NCI-H187 treated with DMSO at 0.1 percent for 48 hours (cell line): ENCODE measurements around the gene P2RX4.
"Not testable (repeated sequence)": the region's sequence is repeated elsewhere in the genome, so short reads cannot be mapped to it uniquely, and the experiment has no call there.

Experiments
- DNase-seq: peaks from one replicate; lab custom pipeline; 2025; lab: John Stamatoyannopoulos, UW

The P2RX4 gene

GRCh38 chr12:121209624-121210572 lies at the start of gene P2RX4:
Gene P2RX4, plus strand, starts transcription at chr12:121210129. Its CDS starts 36 bp downstream, at chr12:121210165.
- DNase-seq: peak; percentile 18

GRCh38 chr12:121162384-121162783 lies 47.5 kb upstream of the P2RX4 start:
- DNase-seq: no peak

DNA sequence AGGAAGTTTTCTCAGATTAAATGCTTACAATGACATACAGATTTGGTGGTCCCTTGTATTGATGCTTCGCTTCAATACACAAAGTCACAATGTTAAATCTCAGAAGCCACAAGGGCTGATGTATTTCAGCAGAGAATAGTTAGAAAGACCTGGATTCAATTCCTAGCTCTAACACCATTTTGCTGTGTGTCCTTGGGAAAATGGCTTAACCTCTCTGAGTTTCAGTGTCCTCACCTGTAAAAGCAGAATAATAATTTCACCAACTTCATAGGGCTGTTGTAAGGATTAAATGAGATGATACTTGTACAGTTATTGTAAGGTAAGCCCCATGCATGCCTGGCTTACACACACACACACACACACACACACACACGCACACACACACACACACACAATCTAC lies 46.9 kb upstream of the P2RX4 start:
- DNase-seq: no peak

GRCh38 chr12:121164839-121165238 lies 45.1 kb upstream of the P2RX4 start:
- not testable (repeated sequence) for DNase-seq

DNA sequence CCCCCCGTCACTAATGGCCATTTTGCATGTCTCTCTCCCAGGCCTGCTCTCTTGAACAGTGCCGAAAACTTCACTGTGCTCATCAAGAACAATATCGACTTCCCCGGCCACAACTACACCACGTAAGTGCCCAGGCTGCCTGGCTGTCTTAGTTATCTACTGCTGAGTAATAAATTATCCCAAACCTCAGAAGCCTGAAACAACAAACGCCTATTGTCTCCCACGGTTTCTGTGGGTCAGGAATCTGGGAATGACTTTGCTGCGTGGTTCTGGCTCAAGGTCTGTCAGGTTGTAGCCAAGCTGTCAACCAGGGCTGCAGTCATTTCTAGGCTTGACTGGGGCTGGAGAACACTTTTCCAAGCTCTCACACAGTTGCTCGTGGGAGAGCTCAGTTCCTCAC lies 44.6 kb upstream of the P2RX4 start:
- no peak for DNase-seq

GRCh38 chr12:121166356-121166755 lies 43.6 kb upstream of the P2RX4 start:
- DNase-seq: no peak

DNA sequence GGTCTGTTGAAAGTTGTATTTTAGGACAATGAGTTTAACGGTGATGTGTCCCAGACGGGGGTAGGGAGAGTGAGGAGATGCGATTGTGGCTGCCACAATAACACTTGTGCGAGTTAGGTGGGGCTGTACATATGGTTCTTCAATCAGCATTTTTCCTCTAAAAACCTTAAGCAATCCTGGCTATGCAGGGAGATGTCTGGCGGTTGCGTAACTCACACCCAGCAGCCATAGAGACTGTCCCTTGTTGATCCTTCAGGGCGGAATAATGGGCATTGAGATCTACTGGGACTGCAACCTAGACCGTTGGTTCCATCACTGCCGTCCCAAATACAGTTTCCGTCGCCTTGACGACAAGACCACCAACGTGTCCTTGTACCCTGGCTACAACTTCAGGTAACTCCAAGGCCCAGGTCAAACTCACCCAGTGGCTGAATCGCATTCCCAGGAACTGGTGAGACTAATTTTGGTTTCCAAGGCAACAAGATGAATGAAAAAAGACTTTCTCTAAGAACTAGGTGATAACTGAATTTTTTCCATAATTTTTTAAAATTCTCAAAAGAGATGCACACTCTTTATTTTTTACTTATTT lies 42.6 kb upstream of the P2RX4 start:
- no peak for DNase-seq

- DNase-seq: no peak
These were observed 42.0 kb upstream of the P2RX4 start for GRCh38 chr12:121167951-121168350.

- DNase-seq: no peak
These were observed 39.8 kb upstream of the P2RX4 start for GRCh38 chr12:121170151-121170550.

DNA sequence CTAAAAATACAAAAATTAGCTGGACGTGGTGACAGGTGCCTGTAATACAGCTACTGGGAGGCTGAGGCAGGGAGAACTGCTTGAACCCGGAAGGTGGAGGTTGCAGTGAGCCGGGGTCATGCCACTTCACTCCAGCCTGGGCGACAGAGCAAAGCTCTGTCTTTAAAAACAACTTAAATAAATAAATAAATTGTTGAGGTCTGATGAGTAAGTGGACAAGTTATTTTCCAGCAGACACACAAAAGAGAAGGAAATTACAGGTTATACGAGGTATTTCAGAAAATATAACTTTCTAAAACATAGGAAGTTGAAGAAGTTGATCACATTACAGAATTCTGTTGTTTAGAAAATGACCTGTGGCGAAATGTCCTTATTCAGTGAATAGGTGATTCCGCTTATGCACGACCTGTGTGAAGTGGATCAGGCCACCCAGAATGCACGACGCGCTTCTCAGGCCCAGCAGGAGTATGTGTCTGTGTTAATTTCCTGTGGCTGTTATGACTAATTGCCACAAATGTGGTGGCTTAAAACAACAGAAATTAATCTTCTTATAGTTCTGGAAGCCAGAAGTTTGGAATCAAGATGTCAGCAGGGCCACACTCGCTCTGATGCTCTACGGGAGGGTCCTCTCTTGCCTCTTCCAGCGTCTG lies 39.2 kb upstream of the P2RX4 start:
- DNase-seq: no peak

- DNase-seq: no peak
These were observed 37.8 kb upstream of the P2RX4 start for GRCh38 chr12:121172145-121172544.

DNA sequence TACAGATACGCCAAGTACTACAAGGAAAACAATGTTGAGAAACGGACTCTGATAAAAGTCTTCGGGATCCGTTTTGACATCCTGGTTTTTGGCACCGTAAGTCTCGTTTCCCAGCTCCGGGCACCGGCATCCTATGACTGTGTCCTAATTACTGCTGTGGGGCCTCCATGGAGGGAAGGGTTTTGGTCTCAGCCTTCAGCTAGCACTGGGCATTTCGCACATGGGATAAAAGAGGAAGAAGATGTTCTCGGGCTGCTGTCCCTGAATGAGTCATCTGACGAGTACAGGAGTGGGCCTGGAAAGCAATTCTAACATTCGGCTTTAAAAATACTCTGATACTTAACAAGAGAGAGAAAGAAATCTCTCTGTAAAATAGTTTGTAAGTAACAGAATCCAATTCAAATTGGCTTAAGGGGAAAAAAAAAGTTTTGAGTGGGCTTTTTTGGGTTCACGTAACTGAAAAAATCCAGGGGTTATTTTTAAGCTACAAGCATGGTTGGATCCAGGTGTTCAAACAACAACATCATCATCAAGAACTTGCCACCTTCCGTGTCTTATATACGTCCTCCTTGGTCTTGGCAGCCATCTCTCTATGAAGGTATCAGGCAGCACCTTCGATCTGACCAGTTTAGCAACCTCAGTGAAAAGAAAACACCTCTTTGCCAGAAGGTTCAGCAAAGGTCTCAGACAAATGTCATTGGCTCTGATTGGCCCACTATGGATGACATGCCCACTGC lies 34.4 kb upstream of the P2RX4 start:
- DNase-seq: no peak

GRCh38 chr12:121176826-121177529 lies 33.0 kb upstream of the P2RX4 start:
- no peak for DNase-seq

DNA sequence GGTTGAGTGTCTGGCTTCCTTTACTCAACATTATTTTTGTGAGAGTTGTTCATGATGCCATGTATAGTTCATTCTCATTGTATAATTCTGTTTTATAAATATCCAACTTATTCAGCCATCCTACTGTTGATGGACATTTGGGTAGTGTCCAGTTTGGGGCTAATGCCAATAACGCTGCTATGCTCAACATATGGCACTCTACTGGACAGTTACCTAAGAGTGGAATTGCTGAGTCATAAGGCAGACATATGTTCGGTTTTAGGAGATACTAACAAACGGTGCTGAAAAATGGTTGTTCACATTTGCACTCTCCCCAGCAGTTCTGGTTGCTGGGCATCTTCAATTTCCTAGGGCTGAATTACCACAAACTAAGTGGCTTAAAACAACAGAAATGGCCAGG lies 28.7 kb upstream of the P2RX4 start:
- no peak for DNase-seq

DNA sequence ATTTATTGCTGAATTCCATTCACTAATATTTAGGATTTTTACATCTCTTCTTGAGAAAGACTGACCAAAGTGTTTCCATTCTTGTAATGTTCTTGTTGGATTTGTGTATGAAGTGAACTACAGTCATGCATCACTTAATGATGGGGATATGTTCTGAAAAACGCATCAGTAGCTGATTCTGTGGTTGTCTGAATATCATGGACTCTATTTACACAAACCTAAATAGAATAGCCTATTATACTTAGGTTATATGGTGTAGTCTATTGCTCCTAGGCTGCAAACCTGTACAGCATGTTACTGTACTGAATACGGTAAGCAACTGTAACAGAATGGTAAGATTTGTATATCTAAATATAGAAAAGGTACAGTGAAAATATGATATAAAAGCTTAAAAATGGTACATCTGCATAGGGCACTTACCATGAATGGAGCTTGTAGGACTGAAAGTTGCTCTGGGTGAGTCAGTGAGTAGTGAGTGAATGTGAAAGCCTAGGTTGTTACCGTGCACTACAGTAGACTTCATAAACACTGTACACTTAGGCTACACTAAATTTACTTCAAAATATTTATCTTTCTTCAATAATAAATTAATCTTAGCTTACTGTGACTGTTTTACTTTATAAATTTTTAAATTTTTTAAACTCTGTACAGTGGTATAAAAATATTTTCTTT lies 27.6 kb upstream of the P2RX4 start:
- DNase-seq: no peak

DNA sequence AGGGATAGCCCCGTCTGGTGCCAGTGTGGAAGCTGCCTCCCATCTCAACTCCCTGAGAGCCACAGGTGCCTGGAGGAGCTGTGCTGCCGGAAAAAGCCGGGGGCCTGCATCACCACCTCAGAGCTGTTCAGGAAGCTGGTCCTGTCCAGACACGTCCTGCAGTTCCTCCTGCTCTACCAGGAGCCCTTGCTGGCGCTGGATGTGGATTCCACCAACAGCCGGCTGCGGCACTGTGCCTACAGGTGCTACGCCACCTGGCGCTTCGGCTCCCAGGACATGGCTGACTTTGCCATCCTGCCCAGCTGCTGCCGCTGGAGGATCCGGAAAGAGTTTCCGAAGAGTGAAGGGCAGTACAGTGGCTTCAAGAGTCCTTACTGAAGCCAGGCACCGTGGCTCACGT lies 25.5 kb upstream of the P2RX4 start:
- no peak for DNase-seq

GRCh38 chr12:121184984-121185889 lies 24.7 kb upstream of the P2RX4 start:
- no peak for DNase-seq

DNA sequence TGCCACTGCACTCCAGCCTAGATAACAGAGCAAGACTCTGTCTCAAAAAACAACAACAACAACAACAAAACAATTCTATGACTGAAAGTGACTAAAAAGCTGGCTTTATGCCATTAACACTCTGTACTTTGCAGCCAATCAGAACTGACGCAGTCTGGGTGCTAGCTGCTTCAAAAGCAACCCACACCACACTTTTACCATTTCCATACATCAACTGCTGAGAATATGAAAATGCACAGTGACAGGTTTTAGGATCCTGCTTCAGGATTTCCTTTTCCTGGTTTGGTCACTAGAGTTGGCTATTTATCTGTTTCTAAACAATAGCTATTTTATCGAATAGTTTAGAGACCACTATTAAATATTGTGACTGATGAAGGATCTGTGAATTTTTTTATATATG lies 23.1 kb upstream of the P2RX4 start:
- no peak for DNase-seq

DNA sequence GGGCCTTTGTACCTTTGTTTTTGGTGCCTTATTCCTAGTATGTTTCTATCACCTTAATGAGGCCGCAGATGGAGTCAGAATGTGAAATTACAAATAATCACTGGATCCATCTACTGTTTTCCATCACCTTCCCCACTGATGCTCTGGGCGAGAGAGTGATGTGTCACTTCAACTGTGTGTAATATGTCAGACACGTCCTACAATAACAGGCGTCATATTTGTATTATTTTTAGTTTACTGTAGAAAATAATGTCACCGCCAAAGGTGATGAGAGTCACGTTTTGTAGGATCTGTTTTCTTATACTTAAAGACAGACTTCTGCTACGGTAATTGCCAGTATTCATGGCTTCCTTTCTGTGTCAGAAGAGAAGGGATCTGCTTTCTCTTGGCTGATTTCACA lies 22.4 kb upstream of the P2RX4 start:
- no peak for DNase-seq

DNA sequence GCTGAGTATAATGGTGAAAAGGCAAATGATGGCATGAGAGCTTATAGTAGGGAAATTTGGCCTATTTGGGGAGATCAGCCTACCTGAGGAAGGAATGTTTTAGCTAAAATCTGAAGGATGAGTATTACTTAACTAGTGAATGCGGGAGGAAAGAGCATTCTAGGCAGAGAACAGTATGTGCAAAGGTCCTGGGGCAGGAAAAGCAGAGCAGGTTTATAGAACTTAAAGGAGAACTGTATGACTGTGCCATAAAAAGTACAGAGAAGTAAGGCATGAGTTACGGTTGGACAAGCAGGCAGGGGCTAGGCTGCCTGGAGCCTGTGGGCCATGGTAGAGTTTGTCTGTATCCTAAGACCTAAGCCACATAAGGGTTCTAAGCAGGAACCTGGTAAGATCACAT lies 21.7 kb upstream of the P2RX4 start:
- no peak for DNase-seq
